Neural cell (in vitro differentiated cells): ENCODE measurements around the gene PLEKHA1.

Experiments used
- CTCF ChIP-seq: fragments of 450-650 bp; IDR thresholded peaks from 2 replicates; pipeline ENCODE4 v1.5.1; 2014; ENCODE audit warnings: antibody characterized with exemption, mild to moderate bottlenecking, moderate library complexity; ENCODE audit not compliant: poor library complexity, severe bottlenecking
- RAD21 ChIP-seq: fragments of 450-650 bp; conservative IDR thresholded peaks from 2 replicates; pipeline ENCODE4 v1.6.1; 2014; ENCODE audit warnings: antibody characterized with exemption, mild to moderate bottlenecking, moderate library complexity
- REST ChIP-seq: IDR thresholded peaks from 2 replicates; pipeline ENCODE4 v1.6.1; 2012; ENCODE audit warnings: borderline replicate concordance

- no peak for TF ChIP-seq CTCF
- no peak for TF ChIP-seq RAD21
- TF ChIP-seq REST, result no peak
These were observed 14.9 kb upstream of the PLEKHA1 start for GRCh38 chr10:122359621-122360020.
